HFF-Myc (cell line): ENCODE measurements around the gene CRYBG3.

Source experiments
- DNase-seq: peaks from one replicate; pipeline ENCODE4 v3.0.0-alpha.2; 2011; ENCODE audit warnings: low read depth; ENCODE audit errors: extremely low read depth
- H3K4me3 ChIP-seq: replicated peaks from 2 replicates; pipeline ENCODE4 v1.5.1; 2011; ENCODE audit warnings: low read depth, mild to moderate bottlenecking, control low read depth, low read length
- TF ChIP-seq, protein P1 (sequence below): IDR thresholded peaks from 2 replicates; pipeline ENCODE4 v1.5.1; 2012; ENCODE audit warnings: mild to moderate bottlenecking, low read depth, low read length, control low read depth; ENCODE audit errors: missing control alignments

CRYBG3 gene

DNA sequence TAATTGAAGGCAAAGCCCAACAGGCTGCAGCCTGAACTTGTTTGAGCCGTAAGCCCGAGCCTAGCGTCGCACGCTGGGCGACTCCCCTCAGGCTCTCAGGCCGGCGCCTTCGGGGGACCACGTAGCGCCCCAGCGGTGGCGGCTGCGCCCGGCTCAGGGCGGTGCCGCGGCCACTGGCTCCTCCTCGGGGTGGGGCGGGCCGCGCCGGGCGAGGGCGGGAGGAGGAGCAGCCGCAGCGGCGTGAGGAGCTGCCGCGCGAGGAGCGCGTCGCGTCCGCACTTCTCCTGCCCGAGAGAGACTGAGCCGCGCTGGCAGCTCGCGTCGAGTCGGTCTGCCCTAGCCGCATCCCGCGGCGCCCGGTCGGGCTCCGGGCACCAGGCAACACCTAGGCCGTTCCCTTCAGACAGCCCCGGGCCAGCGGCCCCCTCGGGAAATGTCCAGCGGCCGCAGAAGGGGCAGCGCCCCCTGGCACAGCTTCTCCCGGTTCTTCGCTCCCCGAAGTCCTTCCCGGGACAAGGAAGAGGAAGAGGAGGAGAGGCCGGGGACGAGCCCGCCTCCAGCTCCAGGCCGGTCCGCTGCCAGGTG is at the start of gene CRYBG3:
Gene CRYBG3 (plus strand): TSS at position 238 of the 585 bp plus-strand sequence. CDS start 196 bp downstream, at position 434.
- H3K4me3 ChIP-seq: peak within 1 kb of the TSS; percentile 92
- TF ChIP-seq, protein P1, sequence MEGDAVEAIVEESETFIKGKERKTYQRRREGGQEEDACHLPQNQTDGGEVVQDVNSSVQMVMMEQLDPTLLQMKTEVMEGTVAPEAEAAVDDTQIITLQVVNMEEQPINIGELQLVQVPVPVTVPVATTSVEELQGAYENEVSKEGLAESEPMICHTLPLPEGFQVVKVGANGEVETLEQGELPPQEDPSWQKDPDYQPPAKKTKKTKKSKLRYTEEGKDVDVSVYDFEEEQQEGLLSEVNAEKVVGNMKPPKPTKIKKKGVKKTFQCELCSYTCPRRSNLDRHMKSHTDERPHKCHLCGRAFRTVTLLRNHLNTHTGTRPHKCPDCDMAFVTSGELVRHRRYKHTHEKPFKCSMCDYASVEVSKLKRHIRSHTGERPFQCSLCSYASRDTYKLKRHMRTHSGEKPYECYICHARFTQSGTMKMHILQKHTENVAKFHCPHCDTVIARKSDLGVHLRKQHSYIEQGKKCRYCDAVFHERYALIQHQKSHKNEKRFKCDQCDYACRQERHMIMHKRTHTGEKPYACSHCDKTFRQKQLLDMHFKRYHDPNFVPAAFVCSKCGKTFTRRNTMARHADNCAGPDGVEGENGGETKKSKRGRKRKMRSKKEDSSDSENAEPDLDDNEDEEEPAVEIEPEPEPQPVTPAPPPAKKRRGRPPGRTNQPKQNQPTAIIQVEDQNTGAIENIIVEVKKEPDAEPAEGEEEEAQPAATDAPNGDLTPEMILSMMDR: peak; percentile 29
- peak; percentile 22 for DNase-seq

DNA sequence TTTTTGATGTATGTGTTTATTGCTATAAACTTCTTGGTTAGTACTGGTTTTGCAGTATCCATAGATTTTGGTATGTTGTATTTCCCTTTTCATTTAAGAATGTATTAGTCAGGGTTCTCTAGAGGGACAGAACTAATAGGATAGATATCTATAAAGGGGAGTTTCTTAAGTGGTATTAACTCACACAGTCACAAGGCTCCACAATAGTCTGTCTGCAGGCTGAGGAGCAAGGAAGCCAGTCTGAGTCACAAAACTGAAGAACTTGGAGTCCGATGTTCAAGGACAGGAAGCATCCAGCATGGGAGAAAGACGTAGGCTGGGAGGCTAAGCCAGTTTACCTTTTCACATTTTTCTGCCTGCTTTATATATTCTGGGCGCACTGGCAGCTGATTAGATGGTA is 48.9 kb upstream of the CRYBG3 start:
- no peak overlapping the region for H3K4me3 ChIP-seq
- TF ChIP-seq, protein P1: no peak
- no peak for DNase-seq

- H3K4me3 ChIP-seq: no peak overlapping the region
- DNase-seq: no peak
- TF ChIP-seq, protein P1: no peak
Measured at GRCh38 chr3:97778152-97778551, 43.7 kb upstream of the CRYBG3 start.

DNA sequence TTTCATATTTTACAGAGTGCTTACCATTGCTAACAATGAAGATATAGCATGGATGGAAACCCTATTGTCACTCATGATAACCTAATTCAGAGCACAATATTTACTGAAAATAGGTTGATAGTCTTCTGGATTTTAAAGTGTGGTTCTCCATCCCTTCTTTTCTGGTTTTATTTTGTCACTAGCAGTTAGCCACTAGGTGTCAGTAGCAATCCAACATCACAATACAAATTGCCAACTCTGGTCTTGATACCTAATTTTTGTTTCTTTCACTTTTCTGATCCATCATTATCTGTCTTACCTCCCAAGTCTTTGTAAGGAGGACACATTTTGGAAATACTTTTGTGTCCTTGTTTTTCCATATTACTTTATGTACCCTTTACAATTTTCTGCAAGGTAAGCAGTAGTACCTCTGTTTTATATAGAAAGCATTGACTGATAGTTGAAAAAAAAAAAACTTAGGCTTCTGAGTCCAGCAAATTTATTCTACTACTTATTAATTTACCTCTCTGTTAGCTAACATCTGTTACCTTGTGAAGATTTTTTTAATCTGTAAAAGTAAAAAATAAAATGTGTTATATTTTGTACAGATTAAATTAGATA is 28.3 kb upstream of the CRYBG3 start:
- TF ChIP-seq, protein P1: peak; percentile 65
- peak; percentile 17 for DNase-seq

DNA sequence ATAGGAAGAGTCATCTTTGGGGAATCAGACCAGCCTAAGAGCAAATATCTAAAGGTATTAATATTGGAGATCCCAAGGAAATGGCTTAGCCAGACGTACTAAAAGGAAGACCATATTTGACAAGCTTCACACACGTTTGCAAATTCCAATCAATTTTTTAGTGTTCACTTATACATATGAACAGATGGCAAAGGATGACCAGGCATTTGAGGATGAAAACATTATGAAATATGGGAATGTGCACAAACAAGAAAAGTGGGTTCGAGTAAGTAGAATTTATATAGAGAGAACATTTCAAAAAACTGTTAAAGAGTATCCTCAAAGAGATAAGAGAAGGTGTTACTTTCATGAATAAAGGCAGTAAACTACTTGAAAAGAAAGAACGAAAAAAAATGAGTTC is 25.9 kb upstream of the CRYBG3 start:
- no peak overlapping the region for H3K4me3 ChIP-seq
- TF ChIP-seq, protein P1: no peak
- no peak for DNase-seq

More for the DNA sequence above, 28.3 kb upstream of the CRYBG3 start:
- no peak overlapping the region for H3K4me3 ChIP-seq

DNA sequence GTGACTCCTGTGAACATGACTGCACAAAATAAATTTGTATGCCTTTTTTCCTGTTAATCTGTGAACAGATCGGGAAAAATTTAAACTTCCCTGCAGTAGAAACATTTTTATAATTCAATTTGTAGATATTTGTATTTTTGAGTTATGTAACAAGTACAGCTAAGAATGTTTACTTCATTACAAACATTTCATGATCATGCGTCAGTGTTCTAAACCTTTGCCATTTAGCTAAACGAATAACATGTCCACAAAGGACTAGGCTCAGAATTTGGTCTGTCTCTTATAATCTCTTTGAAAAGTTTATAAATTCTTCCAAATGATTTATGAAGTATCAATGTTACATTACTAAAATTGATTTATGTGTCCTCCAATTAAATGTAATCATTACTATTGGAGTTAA is 17.3 kb upstream of the CRYBG3 start:
- H3K4me3 ChIP-seq: no peak overlapping the region
- no peak for DNase-seq
- TF ChIP-seq, protein P1: no peak
